ENCODE results near the gene PKMYT1.

- TF ChIP-seq, protein P1, sequence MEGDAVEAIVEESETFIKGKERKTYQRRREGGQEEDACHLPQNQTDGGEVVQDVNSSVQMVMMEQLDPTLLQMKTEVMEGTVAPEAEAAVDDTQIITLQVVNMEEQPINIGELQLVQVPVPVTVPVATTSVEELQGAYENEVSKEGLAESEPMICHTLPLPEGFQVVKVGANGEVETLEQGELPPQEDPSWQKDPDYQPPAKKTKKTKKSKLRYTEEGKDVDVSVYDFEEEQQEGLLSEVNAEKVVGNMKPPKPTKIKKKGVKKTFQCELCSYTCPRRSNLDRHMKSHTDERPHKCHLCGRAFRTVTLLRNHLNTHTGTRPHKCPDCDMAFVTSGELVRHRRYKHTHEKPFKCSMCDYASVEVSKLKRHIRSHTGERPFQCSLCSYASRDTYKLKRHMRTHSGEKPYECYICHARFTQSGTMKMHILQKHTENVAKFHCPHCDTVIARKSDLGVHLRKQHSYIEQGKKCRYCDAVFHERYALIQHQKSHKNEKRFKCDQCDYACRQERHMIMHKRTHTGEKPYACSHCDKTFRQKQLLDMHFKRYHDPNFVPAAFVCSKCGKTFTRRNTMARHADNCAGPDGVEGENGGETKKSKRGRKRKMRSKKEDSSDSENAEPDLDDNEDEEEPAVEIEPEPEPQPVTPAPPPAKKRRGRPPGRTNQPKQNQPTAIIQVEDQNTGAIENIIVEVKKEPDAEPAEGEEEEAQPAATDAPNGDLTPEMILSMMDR (IDR thresholded peaks at IDR 0.05), result no peak
- TF ChIP-seq POLR2A (IDR thresholded peaks at IDR 0.05), result no peak
These were observed 16.1 kb upstream of the PKMYT1 start for GRCh38 chr16:2996298-2996697.
